ENCODE results near the gene SLC26A6. TPM values are rescaled to one million over a fixed set of nuclear protein-coding genes. Genes with fewer than 3 reads are reported as not detected.

SLC26A6 gene
- total RNA-seq, 6 experiments from 2014 or later = 6.6 to 9.9 (median 8.6) TPM

- Histone ChIP-seq H3K27me3 (no peaks in the 10 kb centered on the region), H3K4me3 (no peak overlapping the region), H3K36me3 (peaks cover 0 to 23% (median 12%) of the 10 kb centered on the region in 4 donors), H3K4me1 (no peaks in the 10 kb centered on the region), H3K27ac (no peak overlapping the region), H3K9me3 (no peaks in the 10 kb centered on the region)
- DNase-seq (no peak), ATAC-seq (no peak)
- intact Hi-C loops (cut with DNase I) = no loop called here
- WGBS (ENCODE audit: insufficient coverage, low coverage, low lambda C conversion rate, missing lambda C conversion rate) = 25% methylated on average over 2 of the region's 10 CpGs
- no peak for TF ChIP-seq POLR2A (IDR thresholded peaks at IDR 0.05)
These were observed 39.6 kb downstream of the SLC26A6 start for GRCh38 chr3:48595526-48596121.

- ATAC-seq (no peak), DNase-seq (no peak)
- no peaks in the 10 kb centered on the region for H3K9me3 ChIP-seq
- H3K27me3 ChIP-seq = no peaks in the 10 kb centered on the region
- intact Hi-C loops (cut with DNase I) = no loop called here
- no peaks in the 10 kb centered on the region for H3K4me1 ChIP-seq
- peaks cover 0 to 19% (median 8%) of the 10 kb centered on the region in 4 donors for H3K36me3 ChIP-seq
- TF ChIP-seq CTCF (IDR thresholded peaks at IDR 0.05) (no peak), POLR2A (IDR thresholded peaks at IDR 0.05) (no peak)
- no peak within 1 kb of the TSS for H3K27ac ChIP-seq
- WGBS (ENCODE audit: insufficient coverage, low coverage, low lambda C conversion rate, missing lambda C conversion rate) = 14% methylated on average over 8 of the region's 35 CpGs
- H3K4me3 ChIP-seq = no peak within 1 kb of the TSS
These were observed 40.2 kb downstream of the SLC26A6 start, which contains the start of gene COL7A1 for GRCh38 chr3:48595075-48595525. TSS of gene COL7A1 (minus strand) at chr3:48595329. CDS start at chr3:48595159, 170 bp downstream.

- no peak overlapping the region for H3K27ac ChIP-seq
- no peak for DNase-seq
- intact Hi-C loops (cut with DNase I) = no loop called here
- peaks cover 0 to 13% (median 4%) of the 10 kb centered on the region in 4 donors for H3K36me3 ChIP-seq
- no peaks in the 10 kb centered on the region for H3K9me3 ChIP-seq
- H3K4me1 ChIP-seq = no peaks in the 10 kb centered on the region
- H3K27me3 ChIP-seq = no peaks in the 10 kb centered on the region
- 40% methylated on average over 17 of the region's 39 CpGs for WGBS (ENCODE audit: insufficient coverage, low coverage, low lambda C conversion rate, missing lambda C conversion rate)
- TF ChIP-seq CTCF (IDR thresholded peaks at IDR 0.05) = no peak
- TF ChIP-seq POLR2A (IDR thresholded peaks at IDR 0.05) = no peak
- no peak overlapping the region for H3K4me3 ChIP-seq
- no peak for ATAC-seq
These were observed 40.7 kb downstream of the SLC26A6 start for GRCh38 chr3:48594417-48595049.

DNA sequence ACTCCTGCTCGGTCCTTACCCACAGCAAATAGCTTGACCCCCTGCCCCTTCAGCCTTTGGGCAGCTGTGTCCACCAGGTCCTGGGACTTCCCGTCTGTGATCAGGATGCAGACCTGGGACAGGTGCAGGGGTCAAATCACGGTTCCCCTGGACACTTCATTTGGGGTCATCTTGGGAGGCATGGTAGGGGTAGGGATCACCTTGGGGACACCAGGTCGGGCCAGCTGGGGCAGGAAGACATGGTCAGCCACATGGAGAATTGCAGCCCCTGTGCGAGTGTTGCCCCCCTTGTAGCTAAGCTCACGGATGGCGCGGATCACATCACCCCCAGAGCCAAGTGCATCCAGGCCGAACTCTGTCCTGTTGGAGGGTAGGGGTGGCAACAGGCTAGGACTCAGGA is 41.9 kb downstream of the SLC26A6 start:
- intact Hi-C loops (cut with DNase I) = no loop called here
- DNase-seq (no peak), ATAC-seq (no peak)
- Histone ChIP-seq H3K27me3 (no peaks in the 10 kb centered on the region), H3K9me3 (no peaks in the 10 kb centered on the region), H3K36me3 (peaks cover 0 to 2% (median 0%) of the 10 kb centered on the region in 4 donors), H3K4me1 (no peaks in the 10 kb centered on the region), H3K27ac (no peak overlapping the region), H3K4me3 (no peak overlapping the region)
- TF ChIP-seq POLR2A (IDR thresholded peaks at IDR 0.05) (no peak), CTCF (IDR thresholded peaks at IDR 0.05) (no peak)
- WGBS (ENCODE audit: insufficient coverage, low coverage, low lambda C conversion rate, missing lambda C conversion rate) = 100% methylated on average over 2 of the region's 9 CpGs

DNA sequence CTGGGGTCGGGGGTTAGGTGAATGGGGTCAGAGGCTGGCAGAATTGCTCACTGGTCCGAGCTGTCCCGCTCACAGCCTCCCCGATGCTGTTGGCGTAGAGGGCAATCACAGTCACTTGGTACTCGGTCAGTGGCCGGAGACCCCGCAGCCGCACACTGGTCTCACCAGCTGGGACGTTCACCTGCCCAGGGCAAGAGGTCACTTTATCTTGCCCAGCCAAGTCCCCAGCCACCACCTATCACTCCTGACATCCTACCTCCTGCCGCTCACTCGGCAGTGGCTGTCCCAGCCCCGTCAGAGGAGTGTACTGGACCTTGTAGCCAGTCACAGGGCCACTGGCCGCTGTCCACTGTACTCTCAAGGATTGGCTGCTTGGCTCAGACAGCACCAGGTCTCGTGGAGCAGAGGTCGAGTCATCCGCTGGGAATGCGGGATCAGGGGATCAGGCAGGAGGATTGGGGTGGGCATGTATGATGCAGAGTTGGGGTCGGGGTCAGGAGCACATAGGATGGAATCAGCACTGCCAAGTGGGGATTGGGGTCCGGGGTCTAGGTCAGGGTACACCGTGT is 42.7 kb downstream of the SLC26A6 start:
- no peaks in the 10 kb centered on the region for H3K27me3 ChIP-seq
- TF ChIP-seq POLR2A (IDR thresholded peaks at IDR 0.05) (no peak), CTCF (IDR thresholded peaks at IDR 0.05) (no peak)
- H3K36me3 ChIP-seq = no peaks in the 10 kb centered on the region
- no peaks in the 10 kb centered on the region for H3K9me3 ChIP-seq
- DNase-seq (no peak), ATAC-seq (no peak)
- 80% methylated on average over 1 of the region's 21 CpGs for WGBS (ENCODE audit: insufficient coverage, low coverage, low lambda C conversion rate, missing lambda C conversion rate)
- no peak overlapping the region for H3K27ac ChIP-seq
- no peak overlapping the region for H3K4me3 ChIP-seq
- H3K4me1 ChIP-seq = no peaks in the 10 kb centered on the region
- intact Hi-C loops (cut with DNase I) = no loop called here
